Uterus (tissue), 4 donors: ENCODE measurements around the gene ISLR. TPM values are rescaled to one million over a fixed set of nuclear protein-coding genes. Genes with fewer than 3 reads are reported as not detected.

ENCODE experiments used
- DNase-seq, 2 donors: peaks; one replicate each; pipeline ENCODE4 v3.0.0-alpha.2; 2019 to 2020
- H3K27ac ChIP-seq, 2 donors: fragments of 200-600 bp; sonication (generic); 1 replicate in 1 of 2; 2 replicates in 1 of 2; pipeline ENCODE4 v1.5.1; 2016 to 2018
- H3K27me3 ChIP-seq, 2 donors: fragments of 200-600 bp; sonication (generic); one replicate each; pipeline ENCODE4 v1.5.1; 2018 to 2019; ENCODE audit warnings: control low read depth in 1 of 2
- H3K36me3 ChIP-seq, 2 donors: fragments of 200-600 bp; sonication (generic); one replicate each; pipeline ENCODE4 v1.5.1; 2019; ENCODE audit warnings: control low read depth in 1 of 2
- H3K4me1 ChIP-seq, 2 donors: fragments of 200-600 bp; sonication (generic); one replicate each; pipeline ENCODE4 v1.5.1; 2018 to 2019; ENCODE audit warnings: control low read depth in 1 of 2
- H3K4me3 ChIP-seq, 2 donors: fragments of 200-600 bp; sonication (generic); 1 replicate in 1 of 2; 2 replicates in 1 of 2; pipeline ENCODE4 v1.5.1; 2018 to 2019; ENCODE audit warnings: mild to moderate bottlenecking in 1 of 2
- H3K9me3 ChIP-seq, 2 donors: fragments of 200-600 bp; sonication (generic); one replicate each; pipeline ENCODE4 v1.5.1; 2019; ENCODE audit warnings: control low read depth in 1 of 2
- POLR2A ChIP-seq, 2 donors: fragments of 450-650 bp; IDR thresholded peaks; one replicate each; pipeline ENCODE4 v1.6.1; 2016; ENCODE audit warnings: antibody characterized with exemption in 2 of 2, mild to moderate bottlenecking in 1 of 2, moderate library complexity in 1 of 2
- intact Hi-C: fragments of 100-400 bp; cut with DNase I; formaldehyde crosslinking; loops from one replicate; pipeline ENCODE4 v1.15.1; 2023; ENCODE audit warnings: low total_unique reads
- total RNA-seq, 4 donors: library from RNA; depleted of rRNA in 3 of 4; stranded (reverse); fragments of >200 nt in 3 of 4; gene quantifications; one replicate each; pipeline versions ENCODE4 v1.1.0 to v1.2.4, GENCODE V29; 2014 to 2023
- TF ChIP-seq, protein P1 (sequence below), 4 experiments: fragments of 200-600 bp in 2 of 4; fragments of 450-650 bp in 2 of 4; sonication (generic) in 2 of 4; IDR thresholded peaks; one replicate each; pipeline ENCODE4 v1.5.1; 2016 to 2019; ENCODE audit warnings: antibody characterized with exemption in 4 of 4, mild to moderate bottlenecking in 2 of 4, moderate library complexity in 1 of 4
- donor health status: DM: yes; HTN: yes; CAD: no.

Gene ISLR
- total RNA-seq, 4 donors from 2014 or later = 170 to 215 (median 201) TPM

DNA sequence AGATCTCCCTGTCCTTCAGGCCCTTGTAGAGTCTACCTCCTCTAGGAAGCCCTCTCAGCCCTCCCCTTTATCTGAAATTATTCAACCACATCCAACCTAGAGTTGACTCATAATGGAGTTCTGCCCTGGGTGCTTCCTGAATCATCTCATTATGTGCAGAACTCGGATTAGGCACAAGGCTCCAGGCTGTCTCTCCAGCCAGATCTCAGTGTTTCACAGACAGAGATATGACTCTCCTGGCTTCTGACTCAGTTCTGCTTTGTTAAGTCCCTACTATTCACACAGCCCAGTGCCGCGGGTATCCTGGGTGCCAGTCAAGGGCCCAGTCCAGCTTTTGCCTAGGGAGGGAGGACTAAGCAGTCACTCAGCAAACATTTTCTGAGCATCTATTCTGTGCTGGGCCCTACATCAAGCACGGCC, 19.8 kb downstream of the ISLR start:
- TF ChIP-seq POLR2A (IDR thresholded peaks at IDR 0.05) = no peak
- TF ChIP-seq, protein P1, sequence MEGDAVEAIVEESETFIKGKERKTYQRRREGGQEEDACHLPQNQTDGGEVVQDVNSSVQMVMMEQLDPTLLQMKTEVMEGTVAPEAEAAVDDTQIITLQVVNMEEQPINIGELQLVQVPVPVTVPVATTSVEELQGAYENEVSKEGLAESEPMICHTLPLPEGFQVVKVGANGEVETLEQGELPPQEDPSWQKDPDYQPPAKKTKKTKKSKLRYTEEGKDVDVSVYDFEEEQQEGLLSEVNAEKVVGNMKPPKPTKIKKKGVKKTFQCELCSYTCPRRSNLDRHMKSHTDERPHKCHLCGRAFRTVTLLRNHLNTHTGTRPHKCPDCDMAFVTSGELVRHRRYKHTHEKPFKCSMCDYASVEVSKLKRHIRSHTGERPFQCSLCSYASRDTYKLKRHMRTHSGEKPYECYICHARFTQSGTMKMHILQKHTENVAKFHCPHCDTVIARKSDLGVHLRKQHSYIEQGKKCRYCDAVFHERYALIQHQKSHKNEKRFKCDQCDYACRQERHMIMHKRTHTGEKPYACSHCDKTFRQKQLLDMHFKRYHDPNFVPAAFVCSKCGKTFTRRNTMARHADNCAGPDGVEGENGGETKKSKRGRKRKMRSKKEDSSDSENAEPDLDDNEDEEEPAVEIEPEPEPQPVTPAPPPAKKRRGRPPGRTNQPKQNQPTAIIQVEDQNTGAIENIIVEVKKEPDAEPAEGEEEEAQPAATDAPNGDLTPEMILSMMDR (IDR thresholded peaks at IDR 0.05) = no peak
- intact Hi-C loops = no loop called here
- H3K4me1 ChIP-seq = peaks cover 0 to 5% of the 10 kb centered on the region in 2 donors

DNA sequence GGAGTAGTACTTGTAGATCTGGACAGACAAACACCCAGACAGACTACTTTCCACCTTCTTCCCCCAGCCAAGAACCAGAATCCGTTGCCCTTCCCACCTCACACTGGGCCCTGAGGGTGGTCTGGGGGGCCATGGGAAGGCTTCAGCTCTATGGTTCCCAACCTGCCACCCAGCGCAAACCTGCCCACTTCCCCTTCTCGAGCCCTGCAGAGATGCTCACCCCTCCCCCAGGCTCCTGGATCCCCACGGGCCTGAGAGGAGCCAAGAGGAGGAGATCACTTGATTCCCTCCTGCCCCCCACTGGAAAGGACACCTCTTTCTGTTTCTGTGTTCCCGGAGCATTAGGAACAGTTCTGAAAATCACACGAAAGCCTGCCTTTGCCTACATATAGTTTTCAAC, 20.4 kb downstream of the ISLR start:
- H3K27me3 ChIP-seq = no peaks in the 10 kb centered on the region
- H3K4me3 ChIP-seq = no peak overlapping the region
- no peaks in the 10 kb centered on the region for H3K36me3 ChIP-seq
- no peak overlapping the region for H3K27ac ChIP-seq
- peaks cover 0 to 5% of the 10 kb centered on the region in 2 donors for H3K4me1 ChIP-seq
- no peak for DNase-seq
- no peaks in the 10 kb centered on the region for H3K9me3 ChIP-seq
- intact Hi-C loops = no loop called here
- no peak for TF ChIP-seq POLR2A (IDR thresholded peaks at IDR 0.05)
- TF ChIP-seq, protein P1 (IDR thresholded peaks at IDR 0.05) = no peak

More for the DNA sequence above, 19.8 kb downstream of the ISLR start:
- Histone ChIP-seq H3K9me3 (no peaks in the 10 kb centered on the region), H3K36me3 (no peaks in the 10 kb centered on the region), H3K4me3 (no peak overlapping the region), H3K27ac (no peak overlapping the region), H3K27me3 (no peaks in the 10 kb centered on the region)
- no peak for DNase-seq

DNA sequence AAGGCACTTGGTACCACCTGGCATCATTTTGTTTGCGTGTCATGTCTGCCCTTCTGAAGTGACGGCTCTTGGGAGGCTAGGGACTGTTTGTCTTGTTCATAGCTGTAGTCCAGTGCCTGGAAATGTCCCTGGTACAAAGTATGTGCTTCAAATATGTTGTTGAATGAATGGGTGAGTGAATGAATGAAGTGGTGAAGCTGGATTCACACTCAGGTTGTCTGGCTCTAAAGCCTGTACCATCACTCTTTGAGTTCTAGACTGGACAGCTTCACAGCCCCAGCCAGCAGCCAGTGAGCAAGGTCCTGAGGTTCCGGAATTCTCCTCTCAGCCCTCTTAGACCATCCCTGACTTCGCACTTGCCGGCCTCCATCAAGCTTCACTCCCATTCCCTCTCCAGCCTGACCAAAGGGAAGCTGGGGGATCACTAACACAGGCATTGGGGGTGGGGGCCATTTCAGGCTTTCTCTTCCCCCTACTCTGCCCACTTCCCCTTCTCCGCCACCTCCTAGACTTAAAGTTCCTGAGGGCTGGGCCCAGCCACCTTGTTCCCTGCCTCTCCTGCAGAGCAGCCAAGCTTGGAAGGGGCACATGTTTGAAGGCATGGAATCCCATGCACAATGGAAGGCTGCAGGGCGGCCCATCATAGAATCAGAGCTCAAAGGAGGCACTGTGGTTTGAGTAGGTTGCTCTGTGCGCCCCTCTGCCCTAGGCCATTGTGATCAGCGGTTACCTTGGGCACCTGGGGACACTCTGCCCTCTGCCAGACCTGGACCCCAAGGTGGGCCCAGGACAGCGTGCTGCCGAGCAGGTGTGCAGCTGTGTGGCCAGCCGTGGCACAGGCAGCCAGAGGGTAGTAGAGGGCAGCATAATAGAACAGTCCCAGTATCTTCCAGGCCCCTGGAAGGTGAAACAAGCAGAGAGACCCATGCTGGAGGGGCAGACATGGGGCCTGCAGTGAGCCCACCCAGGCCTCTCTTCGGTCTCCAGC, 21.4 kb downstream of the ISLR start:
- Histone ChIP-seq H3K27ac (no peak overlapping the region), H3K9me3 (no peaks in the 10 kb centered on the region), H3K27me3 (no peaks in the 10 kb centered on the region), H3K4me3 (no peak overlapping the region), H3K36me3 (no peaks in the 10 kb centered on the region), H3K4me1 (peaks cover 0 to 5% of the 10 kb centered on the region in 2 donors)
- TF ChIP-seq POLR2A (IDR thresholded peaks at IDR 0.05) = no peak
- TF ChIP-seq, protein P1 (IDR thresholded peaks at IDR 0.05) = no peak
- intact Hi-C loops = no loop called here
- DNase-seq = no peak

DNA sequence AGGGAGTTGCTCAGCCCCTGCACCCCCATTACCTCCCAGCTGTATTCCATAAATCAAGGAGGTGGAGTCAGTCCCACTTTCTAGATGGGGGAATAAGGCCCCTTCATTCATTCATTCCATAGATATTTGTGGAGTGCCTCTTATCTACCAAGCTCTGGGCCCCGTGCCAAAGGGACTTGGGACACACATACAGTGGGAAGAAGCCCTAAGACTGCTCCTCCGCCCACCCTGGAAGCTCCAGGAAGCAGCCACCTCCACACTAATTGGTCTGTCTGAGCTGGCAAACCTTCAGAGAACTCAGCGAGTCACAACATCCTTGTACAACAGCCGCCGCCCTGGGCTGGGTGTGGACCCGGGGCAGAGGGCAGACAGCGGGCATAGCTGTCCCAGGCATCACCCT, 22.7 kb downstream of the ISLR start:
- Histone ChIP-seq H3K9me3 (no peaks in the 10 kb centered on the region), H3K27ac (no peak overlapping the region), H3K4me1 (peaks cover 3 to 5% of the 10 kb centered on the region in 2 donors), H3K4me3 (no peak overlapping the region), H3K27me3 (no peaks in the 10 kb centered on the region), H3K36me3 (no peaks in the 10 kb centered on the region)
- intact Hi-C loops = no loop called here
- TF ChIP-seq POLR2A (IDR thresholded peaks at IDR 0.05) = no peak
- TF ChIP-seq, protein P1 (IDR thresholded peaks at IDR 0.05) = no peak
- DNase-seq = peak; percentile 54 to 75
